Measurements from ENCODE around the gene PTPN1.
A peak's percentile ranks its signal among the peaks of the same experiment; 100 is the strongest.

The PTPN1 gene

DNA sequence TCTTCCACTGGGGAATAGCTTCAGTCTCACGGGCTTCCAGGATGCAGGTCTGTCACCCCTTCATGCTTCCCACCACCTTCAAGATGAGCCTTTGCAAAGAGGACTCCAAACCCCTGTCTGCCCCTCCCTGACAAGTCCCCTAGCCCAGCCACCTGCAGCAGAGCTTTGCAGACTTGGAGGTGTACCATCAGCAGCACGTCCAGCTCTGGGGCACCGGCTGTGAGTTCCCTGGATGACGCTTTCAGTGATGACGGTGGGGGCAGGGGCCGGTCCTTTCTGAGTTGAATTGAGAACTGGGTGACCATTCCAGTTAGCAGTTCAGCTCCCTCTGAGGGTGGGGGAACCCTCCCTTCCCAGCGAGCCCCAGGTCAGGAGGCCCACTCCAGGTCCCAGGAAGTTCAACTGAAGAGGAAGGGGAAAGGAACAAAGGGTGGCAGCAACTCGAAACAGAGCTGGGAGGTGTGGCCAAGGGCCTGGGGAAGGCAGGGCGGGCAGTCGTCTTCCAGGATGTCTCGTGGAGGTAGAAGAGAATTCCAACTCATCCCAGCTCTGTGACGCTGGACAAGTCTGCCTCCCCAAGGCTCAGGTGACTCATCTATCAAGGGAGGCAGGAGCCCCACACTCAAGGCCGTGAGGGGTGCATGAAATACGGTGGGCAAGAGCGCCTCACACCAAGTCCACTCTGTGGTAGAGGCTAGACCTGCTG, 86.0 kb downstream of the PTPN1 start:
- Histone ChIP-seq H3K23ac (ENCODE audit: low read depth, low read length, poor library complexity) (no peak overlapping the region), H4K8ac (ENCODE audit: low read depth, low read length) (no peak overlapping the region), H3K36me3 (replicated peaks in 1 of 2; ENCODE audit: control insufficient read depth in 2 of 2, insufficient read depth in 2 of 2, low read length in 2 of 2) (no peaks in the 10 kb centered on the region), H3K9ac (ENCODE audit: low read depth, low read length, poor library complexity) (no peak overlapping the region), H3K9me3 (replicated peaks in 1 of 2; ENCODE audit: control insufficient read depth in 2 of 2, insufficient read depth in 1 of 2, low read depth in 1 of 2, low read length in 2 of 2) (no peaks in the 10 kb centered on the region), H2AFZ (ENCODE audit: low read length) (peak overlapping the region; percentile 75), H3K4me3 (ENCODE audit: low read length in 2 of 2) (no peak overlapping the region), H2AK5ac (ENCODE audit: low read depth, low read length) (peak overlapping the region; percentile 5), H3K4me1 (ENCODE audit: control insufficient read depth in 2 of 2, insufficient read depth in 1 of 2, low read depth in 1 of 2, low read length in 2 of 2) (peaks cover 9 to 17% of the 10 kb centered on the region in 2 donors), H2BK120ac (ENCODE audit: low read depth, low read length) (no peak overlapping the region), H3K27ac (replicated peaks; ENCODE audit: low read length) (no peak overlapping the region), H3K79me1 (ENCODE audit: low read depth, low read length) (no peaks in the 10 kb centered on the region), H2BK12ac (ENCODE audit: low read length) (peak overlapping the region; percentile 1), H3K27me3 (ENCODE audit: control insufficient read depth in 3 of 3, insufficient read depth in 3 of 3, low read depth in 1 of 3, low read length in 3 of 3) (no peaks in the 10 kb centered on the region), H3K4me2 (ENCODE audit: insufficient read depth, low read length, poor library complexity, severe bottlenecking) (no peak overlapping the region), H3K14ac (ENCODE audit: low read length) (no peak overlapping the region), H3K4ac (ENCODE audit: low read length) (no peak overlapping the region), H3K18ac (ENCODE audit: low read length) (peak overlapping the region; percentile 80), H4K91ac (ENCODE audit: low read depth, low read length, poor library complexity) (no peak overlapping the region), H2BK5ac (ENCODE audit: low read length) (no peak overlapping the region), H2BK15ac (ENCODE audit: low read length) (no peak overlapping the region)
- DNase-seq (ENCODE audit: low spot score): no peak
- no CpG with 5 or more reads among the region's 15 CpGs for WGBS, 2 donors (ENCODE audit: extremely low coverage in 2 of 2, insufficient read length in 2 of 2, insufficient replicate concordance in 1 of 2)

DNA sequence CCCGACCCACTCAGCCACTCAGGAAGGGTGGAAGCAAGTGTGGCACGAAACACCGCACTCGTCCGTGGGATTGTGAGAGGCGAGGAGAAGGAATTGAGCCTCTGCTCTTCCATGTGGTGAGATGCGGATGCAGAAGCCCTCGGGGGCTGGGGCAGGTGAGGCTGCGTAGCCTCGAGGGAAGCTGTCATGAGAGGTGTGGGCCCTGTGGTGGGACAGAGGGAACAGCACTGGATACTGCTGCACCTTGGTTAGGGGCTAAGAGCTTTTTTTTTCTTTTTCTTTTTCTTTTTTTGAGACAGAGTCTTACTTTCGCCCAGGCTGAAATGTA, 86.5 kb downstream of the PTPN1 start:
- Histone ChIP-seq H4K91ac (ENCODE audit: low read depth, low read length, poor library complexity) (no peak overlapping the region), H2BK12ac (ENCODE audit: low read length) (peak overlapping the region; percentile 1), H2AK5ac (ENCODE audit: low read depth, low read length) (peak overlapping the region; percentile 5), H3K27ac (replicated peaks; ENCODE audit: low read length) (no peak overlapping the region), H3K4me2 (ENCODE audit: insufficient read depth, low read length, poor library complexity, severe bottlenecking) (no peak overlapping the region), H2AFZ (ENCODE audit: low read length) (peak overlapping the region; percentile 75), H2BK5ac (ENCODE audit: low read length) (no peak overlapping the region), H3K9me3 (replicated peaks in 1 of 2; ENCODE audit: control insufficient read depth in 2 of 2, insufficient read depth in 1 of 2, low read depth in 1 of 2, low read length in 2 of 2) (no peaks in the 10 kb centered on the region), H3K9ac (ENCODE audit: low read depth, low read length, poor library complexity) (no peak overlapping the region), H2BK120ac (ENCODE audit: low read depth, low read length) (no peak overlapping the region), H3K79me1 (ENCODE audit: low read depth, low read length) (no peaks in the 10 kb centered on the region), H3K23ac (ENCODE audit: low read depth, low read length, poor library complexity) (no peak overlapping the region), H3K4ac (ENCODE audit: low read length) (no peak overlapping the region), H3K4me3 (ENCODE audit: low read length in 2 of 2) (no peak overlapping the region), H3K18ac (ENCODE audit: low read length) (peak overlapping the region; percentile 80), H3K36me3 (replicated peaks in 1 of 2; ENCODE audit: control insufficient read depth in 2 of 2, insufficient read depth in 2 of 2, low read length in 2 of 2) (no peaks in the 10 kb centered on the region), H3K4me1 (ENCODE audit: control insufficient read depth in 2 of 2, insufficient read depth in 1 of 2, low read depth in 1 of 2, low read length in 2 of 2) (peaks cover 9 to 17% of the 10 kb centered on the region in 2 donors), H3K27me3 (ENCODE audit: control insufficient read depth in 3 of 3, insufficient read depth in 3 of 3, low read depth in 1 of 3, low read length in 3 of 3) (no peaks in the 10 kb centered on the region), H2BK15ac (ENCODE audit: low read length) (no peak overlapping the region), H4K8ac (ENCODE audit: low read depth, low read length) (no peak overlapping the region), H3K14ac (ENCODE audit: low read length) (no peak overlapping the region)
- no CpG with 5 or more reads among the region's 11 CpGs for whole genome bisulfite sequencing, 2 donors (ENCODE audit: extremely low coverage in 2 of 2, insufficient read length in 2 of 2, insufficient replicate concordance in 1 of 2)
- DNase-seq (ENCODE audit: low spot score): no peak

DNA sequence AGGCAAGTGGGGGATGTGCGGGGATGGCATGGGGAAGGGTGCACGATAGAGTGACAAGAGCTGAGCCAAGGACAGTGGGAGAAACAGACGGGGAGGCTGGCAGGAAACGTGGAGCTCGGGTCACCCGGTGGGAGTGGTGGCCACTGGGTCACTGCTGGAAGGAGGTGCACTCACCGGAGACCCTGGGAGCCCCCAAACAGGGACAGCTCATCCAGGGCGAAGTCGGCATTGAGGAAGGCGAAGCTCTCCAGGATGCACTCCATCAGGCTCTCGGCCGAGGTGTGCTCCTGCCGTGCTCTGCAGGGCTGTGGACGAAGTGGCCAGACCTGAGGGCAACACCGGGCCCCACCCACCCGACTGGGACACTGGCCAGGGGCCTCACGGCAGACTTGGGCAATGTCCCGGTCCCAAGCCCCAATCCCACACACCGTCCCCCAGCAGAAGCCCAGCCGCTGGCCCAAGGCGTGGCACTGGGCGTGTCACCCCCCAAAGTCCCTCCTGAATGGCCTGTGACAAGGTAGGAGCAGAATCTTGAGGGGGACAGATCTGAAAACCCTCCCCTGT, 87.3 kb downstream of the PTPN1 start:
- Histone ChIP-seq H3K4ac (ENCODE audit: low read length) (no peak overlapping the region), H2BK120ac (ENCODE audit: low read depth, low read length) (no peak overlapping the region), H3K9ac (ENCODE audit: low read depth, low read length, poor library complexity) (no peak overlapping the region), H3K18ac (ENCODE audit: low read length) (peak overlapping the region; percentile 53), H2AK5ac (ENCODE audit: low read depth, low read length) (peak overlapping the region; percentile 81), H3K36me3 (replicated peaks in 1 of 2; ENCODE audit: control insufficient read depth in 2 of 2, insufficient read depth in 2 of 2, low read length in 2 of 2) (no peaks in the 10 kb centered on the region), H2BK12ac (ENCODE audit: low read length) (no peak overlapping the region), H3K9me3 (replicated peaks in 1 of 2; ENCODE audit: control insufficient read depth in 2 of 2, insufficient read depth in 1 of 2, low read depth in 1 of 2, low read length in 2 of 2) (no peaks in the 10 kb centered on the region), H3K23ac (ENCODE audit: low read depth, low read length, poor library complexity) (peak overlapping the region; percentile 70), H3K27me3 (ENCODE audit: control insufficient read depth in 3 of 3, insufficient read depth in 3 of 3, low read depth in 1 of 3, low read length in 3 of 3) (no peaks in the 10 kb centered on the region), H3K27ac (replicated peaks; ENCODE audit: low read length) (no peak overlapping the region), H2BK5ac (ENCODE audit: low read length) (no peak overlapping the region), H2BK15ac (ENCODE audit: low read length) (peak overlapping the region; percentile 52), H3K4me3 (ENCODE audit: low read length in 2 of 2) (peak overlapping the region in 1 of 2 donors; percentile 48), H3K4me1 (ENCODE audit: control insufficient read depth in 2 of 2, insufficient read depth in 1 of 2, low read depth in 1 of 2, low read length in 2 of 2) (peaks cover 9 to 17% of the 10 kb centered on the region in 2 donors), H2AFZ (ENCODE audit: low read length) (no peak overlapping the region), H3K79me1 (ENCODE audit: low read depth, low read length) (no peaks in the 10 kb centered on the region), H3K14ac (ENCODE audit: low read length) (no peak overlapping the region), H4K91ac (ENCODE audit: low read depth, low read length, poor library complexity) (no peak overlapping the region), H3K4me2 (ENCODE audit: insufficient read depth, low read length, poor library complexity, severe bottlenecking) (no peak overlapping the region), H4K8ac (ENCODE audit: low read depth, low read length) (no peak overlapping the region)
- no CpG with 5 or more reads among the region's 22 CpGs for WGBS, 2 donors (ENCODE audit: extremely low coverage in 2 of 2, insufficient read length in 2 of 2, insufficient replicate concordance in 1 of 2)
- DNase-seq (ENCODE audit: low spot score): no peak

DNA sequence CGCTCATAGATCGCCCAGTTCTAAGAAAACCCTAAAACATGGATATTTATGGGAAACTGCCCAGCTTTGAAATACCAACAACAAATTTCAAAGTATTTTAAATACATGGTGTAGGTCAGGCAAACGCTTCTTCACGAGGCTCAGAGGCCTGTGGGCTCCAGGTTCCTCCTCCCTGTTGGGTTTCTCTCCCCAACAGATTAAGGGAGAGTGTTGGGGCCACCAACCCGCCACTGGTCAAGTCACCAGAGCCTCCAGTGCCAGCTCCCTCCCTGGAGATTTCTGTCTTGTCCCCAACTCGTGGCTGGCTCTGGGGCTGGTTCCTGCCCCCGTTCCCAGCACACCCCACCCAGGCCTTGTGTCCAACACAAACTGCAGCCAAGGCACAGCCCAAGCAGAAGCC, 87.9 kb downstream of the PTPN1 start:
- H2BK5ac ChIP-seq (ENCODE audit: low read length): no peak overlapping the region
- no peak overlapping the region for H3K23ac ChIP-seq (ENCODE audit: low read depth, low read length, poor library complexity)
- H3K9ac ChIP-seq (ENCODE audit: low read depth, low read length, poor library complexity): no peak overlapping the region
- no peak overlapping the region for H4K8ac ChIP-seq (ENCODE audit: low read depth, low read length)
- peaks cover 9 to 17% of the 10 kb centered on the region in 2 donors for H3K4me1 ChIP-seq (ENCODE audit: control insufficient read depth in 2 of 2, insufficient read depth in 1 of 2, low read depth in 1 of 2, low read length in 2 of 2)
- no peak overlapping the region for H3K4me2 ChIP-seq (ENCODE audit: insufficient read depth, low read length, poor library complexity, severe bottlenecking)
- no peaks in the 10 kb centered on the region for H3K36me3 ChIP-seq (replicated peaks in 1 of 2; ENCODE audit: control insufficient read depth in 2 of 2, insufficient read depth in 2 of 2, low read length in 2 of 2)
- H2AFZ ChIP-seq (ENCODE audit: low read length): no peak overlapping the region
- no peak overlapping the region for H4K91ac ChIP-seq (ENCODE audit: low read depth, low read length, poor library complexity)
- H3K18ac ChIP-seq (ENCODE audit: low read length): no peak overlapping the region
- no peak overlapping the region for H3K4me3 ChIP-seq (ENCODE audit: low read length in 2 of 2)
- no peak for DNase-seq (ENCODE audit: low spot score)
- H2BK15ac ChIP-seq (ENCODE audit: low read length): no peak overlapping the region
- H3K9me3 ChIP-seq (replicated peaks in 1 of 2; ENCODE audit: control insufficient read depth in 2 of 2, insufficient read depth in 1 of 2, low read depth in 1 of 2, low read length in 2 of 2): no peaks in the 10 kb centered on the region
- H3K79me1 ChIP-seq (ENCODE audit: low read depth, low read length): no peaks in the 10 kb centered on the region
- peak overlapping the region; percentile 81 for H2AK5ac ChIP-seq (ENCODE audit: low read depth, low read length)
- no peak overlapping the region for H2BK12ac ChIP-seq (ENCODE audit: low read length)
- no peak overlapping the region for H3K27ac ChIP-seq (replicated peaks; ENCODE audit: low read length)
- no peak overlapping the region for H3K4ac ChIP-seq (ENCODE audit: low read length)
- no peak overlapping the region for H2BK120ac ChIP-seq (ENCODE audit: low read depth, low read length)
- H3K27me3 ChIP-seq (ENCODE audit: control insufficient read depth in 3 of 3, insufficient read depth in 3 of 3, low read depth in 1 of 3, low read length in 3 of 3): no peaks in the 10 kb centered on the region
- whole genome bisulfite sequencing, 2 donors (ENCODE audit: extremely low coverage in 2 of 2, insufficient read length in 2 of 2, insufficient replicate concordance in 1 of 2): no CpG with 5 or more reads among the region's 7 CpGs
- no peak overlapping the region for H3K14ac ChIP-seq (ENCODE audit: low read length)
